CD4-positive, CD25-positive, alpha-beta regulatory T cell (primary cell): Measurements from ENCODE around the gene COLQ. TPM values are rescaled to one million over a fixed set of nuclear protein-coding genes. Genes with fewer than 3 reads are reported as not detected.

Experiments used
- ATAC-seq, 2 donors: fragments of 150-1000 bp; cut with Tn5 transposase; one replicate each; pipeline ENCODE4 v1.10.0; 2021; ENCODE audit warnings: low read depth in 2 of 2, moderate number of reproducible peaks in 2 of 2, moderate library complexity in 1 of 2
- DNase-seq, 3 donors: peaks; one replicate each; pipeline versions ENCODE4 v3.0.0 to v3.0.0-alpha.2; 2012 to 2022; ENCODE audit warnings: mixed read lengths in 1 of 3
- H3K27ac ChIP-seq: one replicate; pipeline ENCODE4 v1.7.0; 2013; ENCODE audit warnings: mild to moderate bottlenecking, low read length; ENCODE audit not compliant: insufficient read depth, poor library complexity, severe bottlenecking
- H3K27me3 ChIP-seq: one replicate; pipeline ENCODE4 v1.7.0; 2013; ENCODE audit warnings: low read length; ENCODE audit not compliant: control insufficient read depth, insufficient read depth
- H3K36me3 ChIP-seq: one replicate; pipeline ENCODE4 v1.7.0; 2013; ENCODE audit warnings: mild to moderate bottlenecking, low read length, moderate library complexity; ENCODE audit not compliant: control insufficient read depth, insufficient read depth
- H3K4me1 ChIP-seq: 2 replicates; pipeline ENCODE4 v1.7.0; 2013; ENCODE audit warnings: mild to moderate bottlenecking, low read length; ENCODE audit not compliant: insufficient read depth, control insufficient read depth, poor library complexity, severe bottlenecking
- H3K4me3 ChIP-seq: one replicate; pipeline ENCODE4 v1.7.0; 2013; ENCODE audit warnings: low read depth, mild to moderate bottlenecking, low read length, moderate library complexity
- H3K9me3 ChIP-seq, 2 experiments: 1 replicate in 1 of 2; 2 replicates in 1 of 2; pipeline ENCODE4 v1.7.0; 2013; ENCODE audit warnings: low read length in 2 of 2, mild to moderate bottlenecking in 1 of 2, moderate library complexity in 1 of 2; ENCODE audit not compliant: control insufficient read depth in 2 of 2
- H3K27ac Mint-ChIP-seq, 3 donors: one replicate each; pipeline ENCODE4 v1.8.0; 2020 to 2022; ENCODE audit warnings: mild to moderate bottlenecking in 3 of 3, mixed read lengths in 3 of 3, moderate library complexity in 2 of 3
- H3K27me3 Mint-ChIP-seq: one replicate; pipeline ENCODE4 v1.8.0; 2022; ENCODE audit warnings: mild to moderate bottlenecking, mixed read lengths
- H3K36me3 Mint-ChIP-seq: one replicate; pipeline ENCODE4 v1.8.0; 2020; ENCODE audit warnings: mixed read lengths
- H3K4me1 Mint-ChIP-seq, 4 donors: one replicate each; pipeline ENCODE4 v1.8.0; 2020 to 2022; ENCODE audit warnings: mixed read lengths in 4 of 4, mild to moderate bottlenecking in 1 of 4
- H3K4me3 Mint-ChIP-seq, 4 donors: one replicate each; pipeline ENCODE4 v1.8.0; 2020 to 2022; ENCODE audit warnings: mild to moderate bottlenecking in 4 of 4, mixed read lengths in 4 of 4, moderate library complexity in 3 of 4
- H3K9me3 Mint-ChIP-seq, 7 donors: one replicate each; pipeline ENCODE4 v1.8.0; 2020 to 2022; ENCODE audit warnings: mixed read lengths in 7 of 7, mild to moderate bottlenecking in 3 of 7, moderate library complexity in 2 of 7
- polyA plus RNA-seq, 4 donors: library from polyadenylated mRNA; unstranded; fragments of 300-500 nt; fragmentation: Illumina TruSeq; gene quantifications; one replicate each; pipeline ENCODE4 v1.2.3, GENCODE V29; 2021
- total RNA-seq: library from RNA; stranded (reverse); gene quantifications from one replicate; pipeline ENCODE4 v1.2.3, GENCODE V29; 2022

Gene COLQ
- total and polyA plus RNA-seq, 5 donors from 2014 or later: 0.60 to 5.1 (median 1.0) TPM

DNA sequence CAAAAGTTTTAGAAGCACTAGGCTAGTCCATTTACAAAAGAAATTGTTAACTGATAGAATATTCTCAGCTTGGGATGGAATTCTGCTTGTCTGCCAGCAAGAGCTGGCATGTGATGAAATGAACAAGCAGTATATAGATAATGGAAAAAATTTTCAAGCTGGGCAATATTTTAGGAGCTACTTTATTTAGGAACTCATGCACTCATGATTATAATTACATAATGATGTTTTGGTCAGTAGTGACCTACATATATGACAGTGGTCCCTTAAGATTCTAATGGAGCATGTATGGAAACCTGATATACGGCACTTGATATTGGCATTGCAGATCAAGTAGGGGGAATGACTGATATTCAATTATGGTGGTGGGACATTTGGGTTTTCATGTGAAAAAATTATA, 88.0 kb downstream of the COLQ start:
- no peaks in the 10 kb centered on the region for H3K27me3 ChIP-seq
- Mint-ChIP-seq H3K36me3 (peaks cover 33% of the 10 kb centered on the region), H3K27me3 (no peaks in the 10 kb centered on the region), H3K4me1 (peaks cover 27 to 49% (median 38%) of the 10 kb centered on the region in 4 donors), H3K4me3 (peak overlapping the region in 1 of 4 donors; percentile 50), H3K27ac (no peak overlapping the region), H3K9me3 (no peaks in the 10 kb centered on the region)
- peaks cover 30% of the 10 kb centered on the region for H3K4me1 ChIP-seq
- no peaks in the 10 kb centered on the region for H3K9me3 ChIP-seq
- H3K4me3 ChIP-seq: no peak overlapping the region
- H3K27ac ChIP-seq: no peak overlapping the region
- ATAC-seq: no peak
- DNase-seq: no peak
- H3K36me3 ChIP-seq: peaks cover 81% of the 10 kb centered on the region

DNA sequence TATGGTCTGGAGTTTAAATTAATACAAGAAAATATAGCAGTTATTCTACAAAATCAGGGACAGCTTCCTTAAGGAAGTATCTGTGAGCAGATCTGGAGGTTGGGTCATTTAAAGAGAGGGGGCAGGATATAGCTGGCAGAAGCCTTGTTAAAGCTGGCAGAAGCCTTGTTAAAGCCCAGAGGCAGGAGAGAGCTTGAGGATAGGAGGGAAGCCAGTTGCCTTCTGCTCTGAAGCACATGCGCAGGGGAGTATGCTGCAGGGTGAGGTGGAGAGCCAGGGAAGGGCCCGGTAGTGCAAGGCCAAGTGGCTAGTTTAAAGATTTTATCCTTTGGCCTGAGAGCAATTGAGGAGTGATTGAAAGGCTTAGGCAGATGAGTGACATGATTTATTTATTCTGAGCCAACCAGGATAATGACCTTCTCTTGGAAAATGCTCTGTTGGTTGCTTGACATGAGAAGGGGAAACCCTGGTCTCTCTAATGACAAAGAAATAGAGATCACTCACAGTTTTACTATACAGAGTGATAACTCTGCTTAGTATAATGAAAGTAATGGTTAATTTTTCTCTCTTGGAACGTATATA, 90.2 kb downstream of the COLQ start:
- H3K9me3 ChIP-seq: no peaks in the 10 kb centered on the region
- Mint-ChIP-seq H3K36me3 (peaks cover 29% of the 10 kb centered on the region), H3K9me3 (no peaks in the 10 kb centered on the region), H3K4me1 (peaks cover 35 to 64% (median 48%) of the 10 kb centered on the region in 4 donors), H3K27me3 (no peaks in the 10 kb centered on the region), H3K4me3 (peak overlapping the region in 2 of 4 donors; percentile 49 to 92), H3K27ac (peak overlapping the region in 1 of 3 donors; percentile 42)
- no peak for DNase-seq
- H3K4me1 ChIP-seq: peaks cover 46% of the 10 kb centered on the region
- H3K27ac ChIP-seq: no peak overlapping the region
- no peak for ATAC-seq
- no peak overlapping the region for H3K4me3 ChIP-seq
- peaks cover 60% of the 10 kb centered on the region for H3K36me3 ChIP-seq
- H3K27me3 ChIP-seq: no peaks in the 10 kb centered on the region

DNA sequence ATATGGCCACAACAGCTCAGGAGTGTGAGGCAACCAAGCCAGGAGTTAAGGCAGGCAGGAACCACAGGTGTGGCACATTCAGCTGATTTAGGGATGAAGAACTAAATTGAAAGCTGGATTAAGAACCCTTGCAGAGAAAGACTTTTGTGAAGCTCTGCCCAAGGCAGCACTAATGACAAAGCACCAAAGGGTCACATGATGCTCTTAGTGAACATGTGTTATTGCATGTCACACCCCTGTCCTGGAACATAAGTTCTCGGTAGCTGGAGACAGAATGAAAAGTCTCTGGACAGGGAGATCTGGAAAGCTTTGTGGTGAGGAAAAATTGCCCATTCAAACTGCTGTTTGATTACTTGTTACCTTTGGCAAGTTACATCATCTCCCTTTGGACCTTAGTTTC, 90.9 kb downstream of the COLQ start:
- Histone ChIP-seq H3K27ac (no peak overlapping the region), H3K4me1 (peaks cover 52% of the 10 kb centered on the region), H3K27me3 (no peaks in the 10 kb centered on the region), H3K4me3 (peak overlapping the region; percentile 97), H3K9me3 (no peaks in the 10 kb centered on the region), H3K36me3 (peaks cover 53% of the 10 kb centered on the region)
- peaks cover 29% of the 10 kb centered on the region for H3K36me3 Mint-ChIP-seq
- peaks cover 35 to 71% (median 53%) of the 10 kb centered on the region in 4 donors for H3K4me1 Mint-ChIP-seq
- no peaks in the 10 kb centered on the region for H3K9me3 Mint-ChIP-seq
- DNase-seq (no peak), ATAC-seq (no peak)
- H3K27me3 Mint-ChIP-seq: no peaks in the 10 kb centered on the region
- peak overlapping the region in 2 of 4 donors; percentile 41 to 92 for H3K4me3 Mint-ChIP-seq
- H3K27ac Mint-ChIP-seq: no peak overlapping the region

DNA sequence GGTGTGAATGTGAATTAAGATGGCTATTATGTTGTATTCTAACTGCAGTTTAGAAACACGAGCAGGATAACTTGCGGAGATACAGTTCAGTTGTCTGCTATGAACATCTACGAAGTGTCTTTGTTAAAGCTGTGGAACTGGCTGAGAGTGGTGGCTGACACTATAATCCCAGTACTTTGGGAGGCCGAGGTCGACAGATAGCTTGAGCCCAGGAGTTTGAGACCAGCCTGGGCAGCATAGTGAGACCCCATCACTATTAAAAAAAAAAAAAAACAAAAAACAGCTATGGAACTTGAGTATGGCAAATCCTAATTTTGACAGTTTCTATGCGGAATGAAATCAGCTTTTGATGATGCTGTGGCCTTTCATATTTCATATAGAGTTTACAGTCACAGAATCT, 92.4 kb downstream of the COLQ start:
- peaks cover 61% of the 10 kb centered on the region for H3K4me1 ChIP-seq

DNA sequence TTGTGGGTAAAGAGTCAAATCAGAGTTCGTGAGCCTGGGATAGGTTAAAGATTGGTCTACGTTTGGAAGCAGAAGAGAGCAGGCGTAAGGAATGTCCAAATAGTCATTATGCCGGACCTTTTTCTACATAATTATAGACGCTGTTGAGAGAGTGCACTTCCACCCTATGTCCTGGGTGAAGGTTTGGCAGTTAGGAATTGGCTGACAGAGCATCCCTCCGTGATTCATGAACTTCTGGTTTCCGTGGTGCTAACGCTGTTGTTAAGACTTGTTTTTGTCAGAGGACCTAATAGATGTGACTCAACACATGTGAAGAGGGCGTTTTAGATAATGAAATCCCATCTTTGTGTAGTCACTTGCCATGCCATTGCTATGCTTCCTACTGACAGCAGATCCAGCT, 93.0 kb downstream of the COLQ start:
- ATAC-seq (peak; percentile 47 to 60), DNase-seq (peak in 1 of 3 donors; percentile 52)
- Mint-ChIP-seq H3K27ac (peak overlapping the region; percentile 96 to 99 (median 97)), H3K4me3 (peak overlapping the region; percentile 92 to 100 (median 98)), H3K27me3 (no peaks in the 10 kb centered on the region), H3K9me3 (no peaks in the 10 kb centered on the region), H3K4me1 (peaks cover 40 to 81% (median 56%) of the 10 kb centered on the region in 4 donors), H3K36me3 (peaks cover 31% of the 10 kb centered on the region)
- Histone ChIP-seq H3K27ac (no peak overlapping the region), H3K36me3 (peaks cover 34% of the 10 kb centered on the region), H3K9me3 (no peaks in the 10 kb centered on the region), H3K4me3 (peak overlapping the region; percentile 97), H3K27me3 (no peaks in the 10 kb centered on the region), H3K4me1 (peaks cover 61% of the 10 kb centered on the region)

More for the DNA sequence above, 92.4 kb downstream of the COLQ start:
- Histone ChIP-seq H3K9me3 (no peaks in the 10 kb centered on the region), H3K4me3 (peak overlapping the region; percentile 97), H3K27ac (no peak overlapping the region), H3K36me3 (peaks cover 37% of the 10 kb centered on the region), H3K27me3 (no peaks in the 10 kb centered on the region)
- H3K27me3 Mint-ChIP-seq: no peaks in the 10 kb centered on the region
- peak overlapping the region; percentile 92 to 100 (median 98) for H3K4me3 Mint-ChIP-seq
- DNase-seq (no peak), ATAC-seq (no peak)
- no peaks in the 10 kb centered on the region for H3K9me3 Mint-ChIP-seq
- H3K27ac Mint-ChIP-seq: peak overlapping the region; percentile 96 to 99 (median 97)
- H3K4me1 Mint-ChIP-seq: peaks cover 42 to 80% (median 58%) of the 10 kb centered on the region in 4 donors
- peaks cover 32% of the 10 kb centered on the region for H3K36me3 Mint-ChIP-seq

DNA sequence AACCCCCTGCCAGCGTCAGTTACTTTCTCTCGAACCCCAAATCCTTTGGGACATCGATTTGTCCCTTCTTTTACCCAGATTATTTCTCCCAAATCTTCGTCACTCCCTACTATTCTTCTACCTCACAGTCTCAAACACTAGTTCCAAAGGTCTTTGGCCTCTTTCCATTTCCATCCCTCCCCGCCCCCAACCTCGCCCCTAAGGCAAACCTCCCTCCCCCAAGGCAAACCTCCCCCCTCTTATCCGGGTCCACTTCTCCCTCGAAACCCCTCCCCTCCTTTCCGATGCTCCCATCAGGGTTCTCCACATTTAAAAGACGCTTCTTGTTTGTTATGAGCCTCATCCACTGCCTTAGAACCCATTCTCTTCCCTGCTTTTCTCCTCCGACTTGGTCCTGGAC, 93.5 kb downstream of the COLQ start:
- no peaks in the 10 kb centered on the region for H3K9me3 ChIP-seq
- peak overlapping the region; percentile 97 for H3K4me3 ChIP-seq
- Mint-ChIP-seq H3K27ac (peak overlapping the region; percentile 96 to 99 (median 97)), H3K4me1 (peaks cover 35 to 77% (median 53%) of the 10 kb centered on the region in 4 donors), H3K4me3 (peak overlapping the region; percentile 92 to 100 (median 98)), H3K36me3 (peaks cover 28% of the 10 kb centered on the region), H3K9me3 (no peaks in the 10 kb centered on the region), H3K27me3 (no peaks in the 10 kb centered on the region)
- peak overlapping the region; percentile 82 for H3K27ac ChIP-seq
- peaks cover 32% of the 10 kb centered on the region for H3K36me3 ChIP-seq
- peaks cover 61% of the 10 kb centered on the region for H3K4me1 ChIP-seq
- ATAC-seq (no peak), DNase-seq (no peak)
- no peaks in the 10 kb centered on the region for H3K27me3 ChIP-seq

DNA sequence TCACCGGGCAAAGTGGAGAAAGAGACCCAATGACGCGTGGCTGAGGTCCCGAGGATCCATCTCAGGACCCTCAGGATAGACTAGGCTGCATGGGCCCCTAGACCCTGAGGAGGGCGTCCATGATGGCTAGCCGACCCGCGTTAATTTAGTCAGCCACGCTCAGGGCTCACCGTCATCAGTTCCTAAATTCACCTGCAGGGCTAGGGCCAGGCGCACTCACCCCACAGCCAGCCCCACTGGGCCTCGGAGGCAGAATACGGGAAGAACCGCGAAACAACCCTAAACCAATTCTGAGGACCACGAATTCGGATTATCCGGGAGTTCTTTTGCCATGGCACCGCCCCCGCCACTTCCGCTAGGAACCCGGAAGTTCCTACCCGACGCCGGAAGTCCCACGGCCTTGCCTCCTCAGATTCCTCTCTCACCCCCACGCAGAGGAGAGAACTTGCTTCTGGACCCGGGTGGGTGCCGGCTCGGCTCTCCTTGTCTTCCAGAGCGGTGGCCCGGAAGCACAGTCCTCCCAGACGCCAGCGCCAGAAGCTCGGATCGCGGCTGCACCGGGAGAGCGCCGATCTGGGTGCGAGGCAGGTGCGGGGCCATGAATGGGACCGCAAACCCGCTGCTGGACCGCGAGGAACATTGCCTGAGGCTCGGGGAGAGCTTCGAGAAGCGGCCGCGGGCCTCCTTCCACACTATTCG, 94.2 kb downstream of the COLQ start, which contains the start of the genes EAF1 and METTL6:
EAF1 (plus strand) TSS at position 417 of the 699 bp plus-strand sequence; CDS start at position 599, 182 bp downstream.
METTL6 (minus strand) TSS at position 363 of the 699 bp plus-strand sequence. CDS start 1,033 bp downstream, outside the sequence.
- peaks cover 33% of the 10 kb centered on the region for H3K36me3 ChIP-seq
- peaks cover 34 to 81% (median 54%) of the 10 kb centered on the region in 4 donors for H3K4me1 Mint-ChIP-seq
- H3K4me3 Mint-ChIP-seq: peak within 1 kb of the TSS; percentile 92 to 100 (median 98)

More for the DNA sequence above, 94.2 kb downstream of the COLQ start, which contains the start of the genes EAF1 and METTL6:
- Histone ChIP-seq H3K4me3 (peak within 1 kb of the TSS; percentile 97), H3K27ac (peak within 1 kb of the TSS; percentile 82), H3K27me3 (no peaks in the 10 kb centered on the region), H3K9me3 (no peaks in the 10 kb centered on the region), H3K4me1 (peaks cover 61% of the 10 kb centered on the region)
- ATAC-seq (peak; percentile 83 to 84), DNase-seq (peak; percentile 83 to 91 (median 87))
- H3K9me3 Mint-ChIP-seq: no peaks in the 10 kb centered on the region
- peaks cover 31% of the 10 kb centered on the region for H3K36me3 Mint-ChIP-seq
- H3K27me3 Mint-ChIP-seq: no peaks in the 10 kb centered on the region
- peak within 1 kb of the TSS; percentile 96 to 99 (median 97) for H3K27ac Mint-ChIP-seq
